ENCODE results near the gene BCHE.

BCHE gene

GRCh38 chr3:165748094-165748493, 89.1 kb downstream of the BCHE start:
- DNase-seq: no peak

GRCh38 chr3:165746874-165747273, 90.3 kb downstream of the BCHE start:
- no peak for DNase-seq

DNA sequence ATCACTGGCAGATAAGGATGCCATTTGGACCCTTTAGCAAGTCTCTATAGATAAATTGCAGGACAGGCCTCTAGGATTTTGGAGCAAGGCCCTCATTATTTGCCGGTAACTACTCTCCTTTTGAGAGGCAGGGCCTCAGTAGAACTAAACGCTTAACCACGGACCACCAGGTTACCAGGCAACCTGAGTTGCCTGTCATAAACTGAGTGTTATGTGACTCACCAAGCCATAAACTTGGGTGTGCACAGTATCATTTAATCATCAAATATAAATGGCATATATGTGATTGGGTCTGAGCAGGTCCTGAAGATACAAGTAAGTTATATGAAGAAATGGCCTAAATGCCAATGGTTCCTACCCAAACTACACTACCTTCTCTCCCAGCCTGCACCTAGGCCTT, 93.2 kb downstream of the BCHE start:
- DNase-seq: no peak

DNA sequence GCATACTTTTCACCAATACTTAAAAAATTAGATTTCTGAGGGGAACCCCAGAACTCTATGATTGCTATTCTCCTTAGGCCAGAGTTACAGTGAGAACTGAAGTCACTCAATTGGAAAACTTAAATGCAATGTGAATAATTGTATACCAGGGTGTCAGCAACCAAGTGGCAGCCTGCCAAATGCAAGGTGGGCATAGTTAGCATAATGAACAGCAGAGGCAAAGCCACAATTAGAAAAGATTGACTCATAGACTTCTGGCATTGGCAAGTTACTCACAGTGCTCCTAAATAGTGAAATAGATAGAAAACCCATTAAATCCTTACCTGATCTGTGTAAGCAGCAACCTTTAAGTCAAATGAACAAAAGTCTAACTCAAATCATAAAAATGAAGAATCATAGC, 94.9 kb downstream of the BCHE start:
- no peak for DNase-seq

- no peak for DNase-seq
Observed at GRCh38 chr3:165729756-165730155, 107.5 kb downstream of the BCHE start.

- no peak for DNase-seq
Observed at GRCh38 chr3:165728924-165729323, 108.3 kb downstream of the BCHE start.

GRCh38 chr3:165725296-165725695, 111.9 kb downstream of the BCHE start:
- DNase-seq: no peak
